Testis (tissue), 2 donors: ENCODE measurements around the gene DHDH.

ENCODE experiments used
- POLR2A ChIP-seq: fragments of 450-650 bp; IDR thresholded peaks from one replicate; pipeline ENCODE4 v1.6.1; 2017; ENCODE audit warnings: antibody characterized with exemption, mild to moderate bottlenecking, moderate library complexity
- TF ChIP-seq, protein P1 (sequence below), 3 experiments: fragments of 450-650 bp in 2 of 3; fragments of 200-600 bp in 1 of 3; sonication (generic) in 1 of 3; IDR thresholded peaks; one replicate each; pipeline ENCODE4 v1.5.1; 2016 to 2019; ENCODE audit warnings: antibody characterized with exemption in 3 of 3, mild to moderate bottlenecking in 2 of 3, moderate library complexity in 1 of 3

DNA sequence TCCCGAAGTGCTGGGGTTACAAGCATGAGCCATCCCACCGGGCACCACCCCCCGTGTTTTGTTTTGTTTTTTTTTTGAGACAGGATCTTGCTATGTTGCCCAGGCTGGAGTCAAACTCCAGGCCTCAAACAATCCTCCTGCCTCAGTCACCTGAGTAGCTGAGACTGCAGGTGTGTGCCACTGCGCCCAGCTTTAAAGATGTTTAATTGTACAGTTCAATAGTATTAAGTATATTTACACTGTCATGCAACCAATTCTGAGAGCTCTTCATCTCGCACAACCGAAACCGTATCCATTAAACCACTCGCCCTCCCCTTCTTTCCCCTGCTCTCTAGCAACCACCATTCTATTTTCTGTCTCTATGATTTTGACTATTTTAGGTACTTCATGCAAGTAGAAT lies 17.7 kb upstream of the DHDH start:
- no peak for TF ChIP-seq POLR2A
- TF ChIP-seq, protein P1, sequence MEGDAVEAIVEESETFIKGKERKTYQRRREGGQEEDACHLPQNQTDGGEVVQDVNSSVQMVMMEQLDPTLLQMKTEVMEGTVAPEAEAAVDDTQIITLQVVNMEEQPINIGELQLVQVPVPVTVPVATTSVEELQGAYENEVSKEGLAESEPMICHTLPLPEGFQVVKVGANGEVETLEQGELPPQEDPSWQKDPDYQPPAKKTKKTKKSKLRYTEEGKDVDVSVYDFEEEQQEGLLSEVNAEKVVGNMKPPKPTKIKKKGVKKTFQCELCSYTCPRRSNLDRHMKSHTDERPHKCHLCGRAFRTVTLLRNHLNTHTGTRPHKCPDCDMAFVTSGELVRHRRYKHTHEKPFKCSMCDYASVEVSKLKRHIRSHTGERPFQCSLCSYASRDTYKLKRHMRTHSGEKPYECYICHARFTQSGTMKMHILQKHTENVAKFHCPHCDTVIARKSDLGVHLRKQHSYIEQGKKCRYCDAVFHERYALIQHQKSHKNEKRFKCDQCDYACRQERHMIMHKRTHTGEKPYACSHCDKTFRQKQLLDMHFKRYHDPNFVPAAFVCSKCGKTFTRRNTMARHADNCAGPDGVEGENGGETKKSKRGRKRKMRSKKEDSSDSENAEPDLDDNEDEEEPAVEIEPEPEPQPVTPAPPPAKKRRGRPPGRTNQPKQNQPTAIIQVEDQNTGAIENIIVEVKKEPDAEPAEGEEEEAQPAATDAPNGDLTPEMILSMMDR (IDR thresholded peaks at IDR 0.05) = no peak
